Vagina (tissue), 2 donors: ENCODE data around the gene CD151.
A peak's percentile ranks its signal among the peaks of the same experiment; 100 is the strongest.

ENCODE experiments used
- CTCF ChIP-seq, 3 experiments: fragments of 450-650 bp in 2 of 3; fragments of 200-600 bp in 1 of 3; sonication (generic) in 1 of 3; IDR thresholded peaks; one replicate each; pipeline ENCODE4 v1.5.1; 2017 to 2019; ENCODE audit warnings: antibody characterized with exemption in 3 of 3, mild to moderate bottlenecking in 2 of 3, moderate library complexity in 2 of 3
- POLR2A ChIP-seq, 2 donors: fragments of 450-650 bp; IDR thresholded peaks; one replicate each; pipeline ENCODE4 v1.6.1; 2017; ENCODE audit warnings: antibody characterized with exemption in 2 of 2, mild to moderate bottlenecking in 2 of 2, moderate library complexity in 2 of 2
- POLR2AphosphoS5 ChIP-seq, 2 donors: sonication (generic); formaldehyde crosslinking; IDR thresholded peaks; one replicate each; pipeline ENCODE4 v1.9.0; 2017; ENCODE audit warnings: antibody characterized with exemption in 2 of 2, mild to moderate bottlenecking in 2 of 2, low read depth in 1 of 2; ENCODE audit not compliant: insufficient read depth in 1 of 2

DNA sequence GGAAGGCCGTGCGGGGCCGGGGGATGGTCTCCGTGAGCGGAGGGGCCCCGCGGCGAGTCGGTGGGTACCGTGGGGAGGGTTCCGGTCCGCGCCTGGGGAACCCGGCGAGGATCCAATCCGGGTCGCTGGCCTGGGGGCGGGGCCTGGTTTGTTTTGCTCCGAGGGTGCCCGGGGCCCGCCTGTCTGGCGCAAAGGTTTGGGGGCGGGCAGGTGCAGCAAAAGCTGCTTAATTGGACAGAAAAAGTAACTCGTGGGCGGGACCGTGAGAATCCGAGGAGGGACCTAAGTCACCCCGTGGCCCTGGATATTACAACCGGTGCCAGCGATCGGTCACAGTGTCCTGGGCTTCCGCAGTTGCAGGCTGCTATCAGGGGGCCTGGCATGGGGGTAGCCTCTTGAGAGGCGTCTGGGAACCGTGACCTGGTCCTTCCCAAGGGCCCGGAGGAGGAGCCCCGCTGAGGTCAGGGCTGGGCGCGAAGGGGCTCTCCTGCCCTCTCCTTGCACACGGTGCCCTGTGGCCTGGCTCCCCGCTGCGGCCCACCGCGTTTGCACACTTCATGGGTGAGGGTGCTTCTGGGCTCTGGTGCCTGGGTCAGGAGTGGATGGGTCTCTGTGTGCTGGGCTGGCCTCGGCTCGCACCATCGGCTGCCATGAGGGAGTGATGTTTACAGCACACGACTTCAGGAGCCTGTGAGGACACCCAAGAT is 12.7 kb upstream of the CD151 start:
- TF ChIP-seq POLR2A (IDR thresholded peaks at IDR 0.05) (no peak), CTCF (IDR thresholded peaks at IDR 0.05) (no peak), POLR2AphosphoS5 (IDR thresholded peaks at IDR 0.05; ENCODE audit: insufficient read depth in 1 of 2, low read depth in 1 of 2) (peak; percentile 22 to 41)
